HG03520 (cell line): ENCODE results near the gene ZNF275.
"Not testable (repeated sequence)": the region's sequence is repeated elsewhere in the genome, so short reads cannot be mapped to it uniquely, and the experiment has no call there.

ENCODE experiments used
- ATAC-seq: cut with Tn5 transposase; IDR thresholded peaks from one replicate; pipeline ENCODE4 v1.9.1; 2021; ENCODE audit warnings: mild to moderate bottlenecking, moderate library complexity; ENCODE audit not compliant: unreplicated experiment

Gene ZNF275

DNA sequence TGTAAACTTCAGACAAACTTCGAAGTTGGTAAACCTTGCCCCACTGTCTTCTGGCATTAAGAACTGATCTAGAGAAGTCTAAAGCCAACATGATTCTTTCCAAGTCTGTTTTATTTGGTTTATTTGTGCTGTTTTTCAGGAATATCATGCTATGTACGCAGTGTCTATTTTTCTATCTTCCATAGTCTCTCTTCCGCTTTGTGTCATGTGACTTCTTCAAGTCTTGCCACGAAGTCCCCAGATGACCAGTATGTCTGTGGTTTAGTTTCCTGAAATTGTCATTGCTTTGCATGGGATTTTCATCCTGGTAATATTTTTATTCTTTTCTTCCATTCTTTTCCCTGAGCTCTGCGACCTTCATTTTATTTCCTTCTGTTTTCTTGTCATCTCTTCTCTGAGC, 52.1 kb downstream of the ZNF275 start:
- no peak for ATAC-seq

DNA sequence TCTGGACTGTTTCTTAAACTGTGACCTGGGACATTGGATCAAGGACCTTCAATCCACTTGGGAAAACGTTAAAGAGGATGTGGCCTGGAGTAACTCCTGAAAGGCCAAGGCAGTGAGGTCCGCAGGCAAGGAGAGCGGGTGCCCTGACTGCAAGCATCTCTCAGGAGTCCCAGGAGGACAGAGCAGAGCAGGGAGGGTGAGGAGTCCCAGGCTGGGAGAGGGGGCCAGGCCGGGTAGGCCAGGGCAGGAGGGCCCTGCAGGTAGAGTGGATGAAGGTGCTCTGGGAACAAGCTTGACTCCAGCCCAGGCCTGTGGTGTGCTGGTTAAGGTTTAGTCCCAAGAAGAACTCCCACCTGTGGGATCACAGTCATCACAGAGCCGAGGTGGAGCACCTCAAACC, 53.4 kb downstream of the ZNF275 start:
- ATAC-seq: no peak

DNA sequence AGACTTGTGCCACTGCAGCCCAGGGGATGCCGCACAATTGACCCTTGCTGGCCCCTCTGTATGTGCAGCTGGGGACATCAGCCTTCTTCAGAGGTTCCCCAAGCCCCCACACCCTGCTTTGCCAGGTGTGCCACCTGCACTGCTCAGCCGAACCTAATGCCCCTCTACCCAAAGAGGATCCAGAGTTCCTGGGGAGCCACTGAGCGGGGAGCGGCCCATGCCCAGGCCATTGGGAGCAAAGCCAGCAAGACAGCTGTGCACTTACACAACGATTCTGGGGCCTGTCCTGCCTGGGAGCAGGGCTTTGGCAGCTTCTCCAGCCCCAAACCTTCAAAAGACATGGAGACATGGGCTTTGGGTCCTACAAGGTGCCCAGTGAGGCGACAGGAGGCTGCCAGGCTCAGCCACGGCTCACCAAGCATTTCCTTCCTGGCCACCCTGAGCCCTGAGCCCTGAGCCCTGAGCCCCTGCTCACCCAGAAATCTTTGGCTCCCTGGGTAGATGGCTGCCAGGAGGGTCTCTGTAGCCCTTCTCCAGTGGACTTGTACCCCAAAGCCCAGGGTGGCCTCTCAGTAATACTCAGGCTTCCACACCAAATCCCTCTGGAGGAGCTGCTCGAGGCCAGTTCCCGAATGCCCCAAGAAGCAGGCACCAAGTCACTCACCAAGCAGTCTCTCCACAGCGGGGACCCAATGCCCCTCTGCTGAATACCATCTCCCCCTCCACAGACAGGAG, 54.2 kb downstream of the ZNF275 start:
- no peak for ATAC-seq

GRCh38 chrX:153388722-153389459, 54.9 kb downstream of the ZNF275 start:
- ATAC-seq: no peak

DNA sequence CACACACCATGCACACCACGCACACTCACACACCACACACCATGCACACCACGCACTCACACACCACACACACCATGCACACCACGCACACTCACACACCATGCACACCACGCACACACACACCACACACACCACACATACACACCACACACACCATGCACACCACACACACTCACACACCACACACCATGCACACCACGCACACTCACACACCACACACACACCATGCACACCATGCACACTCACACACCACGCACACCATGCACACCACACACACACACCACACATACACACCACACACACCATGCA, 55.5 kb downstream of the ZNF275 start:
- ATAC-seq: not testable (repeated sequence)

DNA sequence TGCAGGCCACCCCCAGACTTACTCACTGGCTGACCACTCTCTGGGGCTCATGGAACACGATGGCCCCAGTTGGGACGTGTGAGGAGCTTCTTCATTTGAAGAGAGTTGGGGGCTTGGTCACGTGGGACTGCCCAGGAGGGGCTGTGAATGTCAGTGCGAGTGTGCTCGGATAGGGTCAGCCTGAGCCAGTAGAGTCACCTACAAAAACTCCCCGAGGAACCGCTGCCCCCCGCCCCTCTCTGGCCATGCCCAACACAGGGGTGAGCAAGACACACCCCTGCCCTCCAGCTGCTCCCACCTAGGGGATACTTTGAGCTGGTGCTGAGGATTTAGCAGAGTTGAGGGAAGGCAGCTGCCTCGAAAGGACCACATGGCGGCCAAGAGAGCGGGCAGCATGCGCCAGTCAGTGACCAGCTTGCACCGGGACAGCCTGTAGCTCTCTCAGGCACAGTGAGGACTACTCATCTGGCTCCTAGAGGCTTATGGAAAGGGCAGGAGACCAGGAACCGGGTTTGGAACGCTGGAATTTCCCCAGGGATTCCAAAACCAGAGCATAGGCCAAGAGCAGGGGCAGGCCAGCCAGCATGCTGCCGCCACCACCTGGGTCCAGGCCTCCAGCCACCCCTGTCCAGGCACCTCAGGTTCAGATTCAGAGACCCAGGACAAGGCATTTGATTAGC, 58.8 kb downstream of the ZNF275 start:
- ATAC-seq: no peak

DNA sequence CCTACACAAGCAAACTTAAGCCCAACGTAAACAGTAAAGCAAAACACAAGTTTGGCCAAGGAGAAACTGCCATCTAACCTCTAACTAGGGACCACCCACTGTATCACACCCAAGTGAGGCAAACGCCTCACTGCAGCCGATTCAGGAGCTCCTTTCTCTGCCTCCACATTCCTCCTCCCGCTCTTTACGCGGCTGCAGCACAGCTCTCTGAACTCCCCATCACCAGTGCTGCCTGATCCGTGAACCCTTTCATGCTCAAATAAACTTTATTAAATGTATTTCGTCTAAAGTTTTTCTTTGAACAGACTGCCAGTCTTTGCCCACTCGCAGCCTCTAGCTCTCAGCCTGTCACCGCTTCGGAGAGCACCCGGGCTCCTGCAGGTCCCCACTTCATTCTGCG, 60.7 kb downstream of the ZNF275 start:
- no peak for ATAC-seq

- ATAC-seq: no peak
Observed at GRCh38 chrX:153395613-153396319, 61.8 kb downstream of the ZNF275 start.

GRCh38 chrX:153396320-153397195, 62.6 kb downstream of the ZNF275 start:
- no peak for ATAC-seq

DNA sequence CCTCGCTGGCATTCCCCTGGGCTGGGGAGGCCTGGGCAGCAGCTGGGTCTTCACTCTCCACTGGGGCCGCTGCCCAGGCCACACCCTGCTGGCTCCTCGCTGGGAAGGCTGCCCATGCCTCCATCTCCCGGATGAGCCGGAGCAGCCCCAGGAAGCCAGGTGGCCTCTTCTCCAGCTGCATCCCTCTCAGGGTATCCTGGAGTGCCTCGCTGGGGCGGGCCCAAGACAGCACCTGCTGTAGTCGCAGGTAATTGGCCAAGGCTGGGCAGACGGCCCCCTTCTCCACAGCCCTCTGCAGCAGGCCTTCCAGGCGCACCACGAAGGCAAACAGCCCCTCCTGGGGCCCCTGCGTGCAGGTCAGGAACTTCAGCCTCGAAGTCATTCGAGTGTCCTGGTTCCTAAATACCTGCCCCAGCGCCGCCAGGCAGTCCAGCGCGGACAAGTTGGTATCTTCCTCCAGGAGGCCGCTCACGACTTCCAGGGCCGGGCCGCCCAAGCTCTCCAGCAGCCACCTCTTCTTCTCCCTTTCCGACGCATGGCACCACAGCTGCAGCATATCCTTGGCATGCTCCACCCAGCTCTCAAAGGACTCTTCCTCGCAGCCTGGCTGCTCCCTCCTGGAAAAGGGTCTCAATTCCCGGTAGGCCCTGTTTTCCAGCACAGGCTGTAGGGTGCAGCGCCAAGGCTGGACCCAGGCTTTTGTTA, 63.5 kb downstream of the ZNF275 start:
- ATAC-seq: no peak

GRCh38 chrX:153398275-153398960, 64.5 kb downstream of the ZNF275 start:
- ATAC-seq: no peak

GRCh38 chrX:153400146-153401132, 66.5 kb downstream of the ZNF275 start:
- no peak for ATAC-seq

DNA sequence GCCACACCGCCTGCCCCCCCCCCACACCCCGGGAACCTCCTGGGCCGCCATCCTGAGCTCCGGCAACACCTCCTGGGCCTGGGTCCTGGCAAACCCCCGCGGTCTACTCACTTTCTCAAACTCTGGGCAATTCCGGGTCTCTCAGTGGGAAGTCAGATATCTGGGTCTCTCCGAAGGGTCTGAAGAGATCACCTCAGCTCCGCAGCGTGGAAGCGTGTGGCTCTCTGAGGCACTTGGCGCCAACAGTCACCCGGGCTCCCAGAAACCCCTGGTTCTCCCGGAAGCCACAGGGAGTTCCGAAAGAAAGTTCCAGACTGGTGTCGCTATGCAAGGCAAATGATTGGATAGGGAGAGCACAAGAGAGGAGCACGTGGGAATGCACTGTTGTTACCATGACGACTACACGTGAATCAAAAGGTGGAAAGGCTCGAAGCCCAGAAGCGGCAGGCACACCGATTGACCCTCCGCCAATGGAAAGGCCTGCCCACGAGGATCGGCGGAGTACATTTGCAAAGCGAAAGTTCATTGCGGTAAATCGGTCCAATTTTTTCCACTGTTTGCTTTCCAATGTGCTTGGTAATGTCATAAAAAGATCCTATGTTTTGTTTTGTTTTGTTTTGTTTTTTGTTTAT, 67.3 kb downstream of the ZNF275 start, which contains the start of gene PNMA6E:
Gene PNMA6E (minus strand): TSS at position 218 of the 632 bp plus-strand sequence. CDS start 2,501 bp downstream, outside the sequence.
- ATAC-seq: no peak
